H7 (cell line): Measurements from ENCODE around the gene EFNB1. TPM values are rescaled to one million over a fixed set of nuclear protein-coding genes. Genes with fewer than 3 reads are reported as not detected.
A peak's percentile ranks its signal among the peaks of the same experiment; 100 is the strongest.

Source experiments
- DNase-seq: peaks from one replicate; pipeline ENCODE4 v3.0.0; 2012
- H3K27me3 ChIP-seq: 2 replicates; pipeline ENCODE4 v1.6.0; 2011; ENCODE audit warnings: mild to moderate bottlenecking, low read length; ENCODE audit not compliant: control insufficient read depth, insufficient read depth
- H3K36me3 ChIP-seq: replicated peaks from 2 replicates; pipeline ENCODE4 v1.5.1; 2011; ENCODE audit warnings: low read length; ENCODE audit not compliant: control insufficient read depth, insufficient read depth
- H3K4me3 ChIP-seq: 2 replicates; pipeline ENCODE4 v1.5.1; 2011; ENCODE audit warnings: low read depth, mild to moderate bottlenecking, control low read depth, low read length, moderate library complexity; ENCODE audit not compliant: insufficient read depth
- total RNA-seq: library from RNA; depleted of rRNA; stranded (reverse); fragments of >200 nt; shearing (Covaris generic); gene quantifications from 2 replicates; pipeline ENCODE4 v1.2.3, GENCODE V29; 2014

Gene EFNB1
- total RNA-seq, 1 experiment from 2014 or later, result 95.8 TPM

DNA sequence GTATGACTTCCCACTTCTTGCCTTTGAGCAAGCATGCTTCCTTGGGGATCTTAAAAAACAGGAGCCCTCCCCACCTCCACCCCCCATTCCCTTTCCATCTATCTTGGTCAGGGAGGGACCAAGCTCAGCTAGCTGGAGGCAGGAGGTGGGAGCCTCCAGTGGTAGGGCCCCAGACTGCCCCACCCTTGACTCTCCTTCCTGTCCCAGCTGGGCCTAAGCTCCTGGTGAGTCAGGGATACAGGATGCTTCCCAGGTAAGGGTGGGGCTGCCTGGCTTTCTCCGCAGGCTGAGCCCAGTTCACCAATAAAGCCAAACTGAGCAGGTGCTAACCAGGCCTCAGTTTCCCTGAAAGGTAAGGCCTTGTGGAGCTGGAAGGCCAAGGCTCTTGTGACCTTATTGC is 15.2 kb downstream of the EFNB1 start:
- H3K27me3 ChIP-seq, result peaks cover 10% of the 10 kb centered on the region
- no peaks in the 10 kb centered on the region for H3K36me3 ChIP-seq
- H3K4me3 ChIP-seq, result no peak overlapping the region
- no peak for DNase-seq

DNA sequence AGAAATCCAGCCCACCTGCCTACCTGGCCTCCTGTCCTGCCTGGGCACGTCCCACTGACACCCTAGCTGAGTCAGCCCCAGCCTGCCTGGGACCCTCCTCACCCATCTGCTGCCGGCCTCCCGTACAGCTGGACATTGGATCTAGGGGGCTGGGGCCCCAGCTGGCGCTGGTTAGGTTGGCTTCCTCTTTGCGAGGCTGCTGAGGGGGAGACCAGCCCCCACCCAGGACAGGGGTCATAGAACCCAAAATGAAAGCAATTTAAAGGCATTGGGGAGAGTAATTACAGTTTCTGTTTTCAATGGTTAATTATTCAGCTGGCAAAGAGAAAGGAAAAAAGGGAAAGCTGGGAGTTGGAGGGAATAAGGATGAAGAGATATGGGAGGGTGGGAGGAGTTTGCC is 15.8 kb downstream of the EFNB1 start:
- DNase-seq, result no peak

DNA sequence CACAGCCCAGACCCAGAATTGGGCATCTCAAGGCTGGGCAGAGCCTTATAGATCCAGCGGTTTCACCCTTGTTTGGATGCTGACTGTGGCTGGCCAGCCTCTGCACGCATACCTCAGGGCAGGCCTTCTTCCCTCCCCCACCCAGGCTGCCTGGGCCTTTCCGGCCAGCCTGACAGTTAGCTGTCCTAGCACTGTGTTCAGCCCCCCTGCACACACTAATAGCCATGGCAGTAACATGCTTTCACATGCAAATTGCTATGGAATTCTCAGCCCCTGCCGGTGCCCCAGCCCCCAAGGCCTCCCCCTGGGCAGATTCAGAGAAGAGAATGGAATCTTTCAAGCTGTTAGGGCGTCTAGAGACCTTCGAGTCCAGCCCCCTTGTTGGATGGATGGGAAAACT is 17.7 kb downstream of the EFNB1 start:
- peaks cover 12% of the 10 kb centered on the region for H3K27me3 ChIP-seq
- H3K4me3 ChIP-seq, result no peak overlapping the region
- no peaks in the 10 kb centered on the region for H3K36me3 ChIP-seq
- peak; percentile 88 for DNase-seq

More for the DNA sequence above, 15.8 kb downstream of the EFNB1 start:
- Histone ChIP-seq H3K36me3 (no peaks in the 10 kb centered on the region), H3K27me3 (peaks cover 11% of the 10 kb centered on the region), H3K4me3 (no peak overlapping the region)

GRCh38 chrX:68847172-68847571 is 18.4 kb downstream of the EFNB1 start:
- DNase-seq, result no peak
- no peaks in the 10 kb centered on the region for H3K36me3 ChIP-seq
- H3K27me3 ChIP-seq, result peaks cover 12% of the 10 kb centered on the region
- H3K4me3 ChIP-seq, result no peak overlapping the region

GRCh38 chrX:68848189-68848940 is 19.5 kb downstream of the EFNB1 start:
- DNase-seq, result no peak
- Histone ChIP-seq H3K27me3 (peaks cover 12% of the 10 kb centered on the region), H3K4me3 (no peak overlapping the region), H3K36me3 (no peaks in the 10 kb centered on the region)

DNA sequence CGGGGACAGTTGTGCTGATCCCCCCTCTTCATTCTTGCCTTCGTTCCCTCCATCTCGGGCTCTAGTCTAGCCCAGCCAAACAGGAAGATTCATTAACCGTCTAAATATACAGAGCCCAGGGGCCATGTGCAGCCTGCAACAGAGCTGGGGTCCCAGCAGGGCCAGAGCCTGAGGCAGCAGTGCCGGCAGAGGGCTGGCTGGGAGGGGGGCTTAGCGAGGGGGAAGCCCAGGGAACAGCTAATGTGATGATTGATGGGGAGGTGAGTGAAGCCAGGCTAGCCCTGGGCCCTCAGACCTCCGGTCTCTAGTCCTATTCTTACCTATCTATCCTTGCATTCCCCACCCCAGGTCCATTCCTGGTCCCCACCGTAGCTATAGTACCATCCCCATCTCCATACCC is 22.3 kb downstream of the EFNB1 start:
- Histone ChIP-seq H3K27me3 (peaks cover 12% of the 10 kb centered on the region), H3K36me3 (no peaks in the 10 kb centered on the region), H3K4me3 (no peak overlapping the region)
- DNase-seq, result no peak

DNA sequence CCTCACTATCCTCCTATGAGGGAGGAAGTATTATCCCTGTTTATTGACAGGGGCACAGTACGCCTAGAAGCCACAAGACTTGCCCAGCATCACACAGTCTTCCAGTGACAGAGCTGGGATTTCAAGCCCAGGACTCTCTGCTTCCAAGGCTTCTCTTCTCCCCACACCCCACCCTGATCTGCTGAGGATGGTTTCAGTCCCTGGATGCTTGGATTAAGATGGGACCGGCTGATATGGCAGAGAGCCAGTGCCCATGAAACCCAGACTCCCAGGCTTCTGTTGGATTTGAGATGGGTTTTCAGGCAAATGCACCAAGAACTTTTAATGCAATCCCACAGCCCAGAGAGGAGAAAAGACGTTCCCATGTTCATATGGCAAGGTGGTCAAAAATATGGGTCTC is 23.2 kb downstream of the EFNB1 start:
- Histone ChIP-seq H3K36me3 (no peaks in the 10 kb centered on the region), H3K4me3 (no peak overlapping the region), H3K27me3 (peaks cover 12% of the 10 kb centered on the region)
- DNase-seq, result no peak

DNA sequence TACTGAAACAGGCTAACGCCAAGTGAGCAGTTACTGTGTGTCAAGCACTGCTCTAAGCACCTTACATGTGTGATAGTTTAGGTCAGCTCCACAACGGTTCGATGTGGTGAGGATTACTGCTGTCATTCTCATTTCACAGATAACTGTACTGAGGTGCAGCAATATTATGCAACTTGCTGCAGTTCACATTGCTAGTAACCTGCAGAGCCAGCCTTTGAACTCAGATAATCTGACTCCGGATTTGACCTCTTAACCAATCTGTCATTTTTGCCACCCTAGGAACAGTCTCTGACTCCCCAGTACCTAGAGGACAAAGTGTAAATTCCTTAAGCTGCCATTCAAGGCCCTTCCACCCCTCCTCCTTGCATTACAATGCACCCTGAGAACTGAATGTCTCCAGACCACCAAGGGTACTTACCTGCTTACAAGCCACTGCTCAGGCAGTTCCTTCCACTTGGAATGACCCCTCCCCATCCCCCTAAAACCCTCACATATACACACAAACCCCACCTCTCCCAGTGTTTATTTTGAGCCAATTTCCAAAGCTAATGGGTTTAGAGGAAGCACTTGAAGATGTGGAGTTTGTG is 24.9 kb downstream of the EFNB1 start:
- H3K27me3 ChIP-seq, result 0 out of 2 replicates have a peak, but pooled peaks cover 2% of the 10 kb centered on the region
- H3K36me3 ChIP-seq, result no peaks in the 10 kb centered on the region
- H3K4me3 ChIP-seq, result no peak overlapping the region
- peak; percentile 67 for DNase-seq

DNA sequence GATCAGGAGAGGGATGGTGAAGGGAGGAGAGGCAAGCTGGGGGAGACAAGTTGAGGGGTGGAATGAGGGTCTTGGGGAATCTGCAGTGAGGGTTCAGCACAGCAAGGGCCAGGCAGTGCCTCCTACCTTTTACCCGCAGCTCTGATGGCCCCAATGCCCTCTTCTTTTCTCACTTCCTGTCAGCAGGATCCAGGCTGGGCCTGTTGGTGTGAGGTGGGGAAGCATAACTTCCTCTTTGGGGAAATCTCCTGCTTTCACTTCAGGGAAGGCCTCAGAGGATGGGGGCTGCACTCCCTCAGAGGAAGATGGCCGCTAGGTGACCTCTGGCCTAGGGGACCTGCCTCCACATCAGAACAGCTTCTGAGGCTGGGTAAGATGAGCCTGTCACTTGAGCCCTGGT is 36.5 kb downstream of the EFNB1 start:
- no peak for DNase-seq
- no peaks in the 10 kb centered on the region for H3K27me3 ChIP-seq
- no peaks in the 10 kb centered on the region for H3K36me3 ChIP-seq
- no peak overlapping the region for H3K4me3 ChIP-seq

DNA sequence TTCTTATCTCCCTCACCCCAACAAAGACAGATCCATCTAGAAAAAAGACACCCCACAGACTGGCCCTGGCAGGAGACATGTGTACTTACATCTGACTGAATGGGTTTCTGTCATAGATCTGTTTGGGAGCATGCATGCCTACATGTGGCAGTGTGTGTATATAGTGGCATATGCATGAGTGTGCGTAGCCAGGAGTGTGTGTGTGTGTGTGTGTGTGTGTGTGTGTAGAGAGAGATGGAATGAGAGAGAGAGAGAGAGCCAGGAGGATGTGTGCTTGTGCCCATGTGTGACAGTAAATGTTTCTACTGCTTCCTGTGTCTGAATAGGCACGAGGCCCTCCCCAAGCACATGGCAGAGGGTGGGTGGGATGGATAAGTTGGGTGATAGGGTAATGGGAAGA is 37.1 kb downstream of the EFNB1 start:
- H3K36me3 ChIP-seq, result no peaks in the 10 kb centered on the region
- H3K4me3 ChIP-seq, result no peak overlapping the region

DNA sequence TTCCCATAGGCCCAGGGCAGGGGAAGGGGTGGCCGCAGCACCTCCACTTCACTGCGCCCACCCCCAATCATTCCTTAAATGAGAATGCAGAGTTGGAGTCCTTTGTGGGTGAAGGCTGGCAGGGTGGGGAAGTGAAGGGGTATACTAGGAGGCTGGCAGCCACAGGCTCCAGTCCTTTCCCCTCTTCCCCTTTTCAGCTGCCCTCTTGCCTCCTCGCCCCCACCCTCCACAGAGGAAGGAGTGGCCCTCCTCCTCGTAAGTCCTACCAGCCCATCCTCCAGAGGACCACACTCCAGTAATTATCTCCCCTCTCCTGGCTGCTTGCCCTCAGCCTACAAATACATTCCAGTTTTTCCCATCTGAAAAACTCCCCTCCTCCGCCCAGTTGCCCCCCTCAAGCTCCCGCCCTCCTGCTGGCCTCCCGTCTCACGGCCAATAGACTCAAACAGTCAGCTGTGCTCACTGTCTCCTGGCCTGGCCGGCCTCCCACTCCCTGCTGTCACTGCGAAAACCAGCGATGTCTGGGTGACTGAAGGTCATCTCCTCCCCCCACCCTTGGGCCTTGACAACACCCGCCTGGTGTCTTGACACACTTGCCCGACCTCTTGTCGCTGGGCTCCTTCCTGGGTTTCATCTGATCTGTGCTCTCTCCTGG is 38.8 kb downstream of the EFNB1 start:
- Histone ChIP-seq H3K27me3 (no peaks in the 10 kb centered on the region), H3K4me3 (no peak overlapping the region), H3K36me3 (no peaks in the 10 kb centered on the region)
- no peak for DNase-seq

More for the DNA sequence above, 37.1 kb downstream of the EFNB1 start:
- no peaks in the 10 kb centered on the region for H3K27me3 ChIP-seq
- DNase-seq, result no peak

DNA sequence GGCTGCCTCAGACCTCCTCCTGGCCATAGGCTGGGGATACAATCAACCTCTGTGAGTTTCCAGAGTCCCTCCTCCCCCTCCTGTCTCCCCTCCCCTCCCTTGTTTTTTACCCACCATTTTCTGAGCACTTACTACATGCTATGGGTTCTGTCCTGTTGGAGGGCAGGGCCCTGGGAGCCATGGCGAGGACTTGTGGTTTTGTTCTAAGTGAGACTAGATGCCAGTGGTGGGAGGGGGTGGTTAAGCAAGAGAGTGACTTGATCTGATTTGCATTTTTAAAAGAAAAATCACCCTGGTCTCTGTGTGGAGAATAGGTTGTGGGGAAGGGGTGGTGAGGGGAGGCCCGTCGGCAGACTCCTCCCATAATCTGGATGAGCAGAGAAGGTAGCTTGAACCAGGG is 39.5 kb downstream of the EFNB1 start:
- Histone ChIP-seq H3K36me3 (no peaks in the 10 kb centered on the region), H3K27me3 (no peaks in the 10 kb centered on the region), H3K4me3 (no peak overlapping the region)
- DNase-seq, result no peak

- Histone ChIP-seq H3K27me3 (no peaks in the 10 kb centered on the region), H3K4me3 (no peak overlapping the region), H3K36me3 (no peaks in the 10 kb centered on the region)
- no peak for DNase-seq
Measured at GRCh38 chrX:68868902-68869800, 40.3 kb downstream of the EFNB1 start.

GRCh38 chrX:68870357-68870756 is 41.5 kb downstream of the EFNB1 start:
- Histone ChIP-seq H3K36me3 (no peaks in the 10 kb centered on the region), H3K4me3 (no peak overlapping the region), H3K27me3 (no peaks in the 10 kb centered on the region)
- DNase-seq, result no peak
